Astrocyte of the spinal cord (primary cell): ENCODE data around the gene BAG5.

Experiments
- DNase-seq: peaks from one replicate; pipeline ENCODE4 v3.0.0; 2011; ENCODE audit warnings: low read depth, low spot score
- H3K4me3 ChIP-seq: 2 replicates; pipeline ENCODE4 v1.5.1; 2011; ENCODE audit warnings: low read depth, mild to moderate bottlenecking, low read length, moderate library complexity
- in situ Hi-C: cut with HindIII; loops from 2 replicates; pipeline ENCODE4 v1.10.0; 2017; ENCODE audit warnings: low sequenced_read_pairs
- TF ChIP-seq, protein P1 (sequence below): IDR thresholded peaks from 2 replicates; pipeline ENCODE4 v1.5.1; 2012; ENCODE audit warnings: low read depth, mild to moderate bottlenecking, low read length, inconsistent platforms

Gene BAG5

DNA sequence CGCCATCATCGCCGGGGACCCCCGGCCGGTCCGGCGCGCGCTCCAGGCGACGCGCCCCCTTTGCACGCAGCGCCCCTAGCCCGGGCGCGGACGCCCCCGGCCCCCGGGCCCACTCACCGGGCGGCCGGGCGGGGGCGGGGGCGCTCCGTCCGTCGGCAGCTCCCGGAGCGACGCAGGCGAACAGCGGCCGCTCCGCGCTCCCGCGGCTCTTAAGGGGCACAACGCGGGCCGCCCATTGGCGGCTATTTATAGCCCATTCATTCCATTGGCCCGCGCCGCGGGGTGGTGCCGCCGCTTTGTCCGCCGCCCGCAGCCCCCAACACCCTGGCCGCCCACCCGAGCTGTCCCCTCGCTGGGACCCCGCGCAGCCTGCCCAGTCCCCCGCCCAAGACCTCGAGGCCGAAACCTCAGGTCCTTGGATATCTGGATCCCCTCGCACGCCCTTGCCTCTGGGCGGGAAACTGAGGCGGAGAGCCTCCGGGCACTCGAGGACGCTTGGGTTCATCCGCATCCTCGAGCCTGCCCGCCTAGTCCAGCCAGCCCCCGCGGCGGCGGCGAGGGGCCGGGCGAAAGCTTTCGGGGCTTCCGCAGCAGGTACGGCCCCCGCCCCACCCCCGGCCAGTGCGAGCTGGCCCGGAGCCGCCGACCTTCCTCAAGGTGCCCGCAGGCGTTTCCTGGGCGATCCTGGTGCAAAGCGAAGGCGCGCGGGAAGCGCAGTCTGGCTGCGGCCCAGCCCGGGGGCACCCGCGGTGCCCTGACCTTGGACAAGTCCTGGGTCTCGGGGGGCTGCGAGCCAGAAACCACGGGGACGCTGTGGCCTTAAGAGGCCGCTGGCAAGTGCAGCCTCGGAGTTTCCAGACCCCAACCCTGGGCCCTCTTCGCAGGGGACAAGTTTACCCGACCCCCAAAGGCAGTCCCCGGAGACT is 39.5 kb downstream of the BAG5 start, which contains the start of gene CKB:
Gene CKB, minus strand, starts transcription at position 182 of the 926 bp plus-strand sequence. CDS start 337 bp downstream, outside the sequence.
- no peak for DNase-seq
- TF ChIP-seq, protein P1, sequence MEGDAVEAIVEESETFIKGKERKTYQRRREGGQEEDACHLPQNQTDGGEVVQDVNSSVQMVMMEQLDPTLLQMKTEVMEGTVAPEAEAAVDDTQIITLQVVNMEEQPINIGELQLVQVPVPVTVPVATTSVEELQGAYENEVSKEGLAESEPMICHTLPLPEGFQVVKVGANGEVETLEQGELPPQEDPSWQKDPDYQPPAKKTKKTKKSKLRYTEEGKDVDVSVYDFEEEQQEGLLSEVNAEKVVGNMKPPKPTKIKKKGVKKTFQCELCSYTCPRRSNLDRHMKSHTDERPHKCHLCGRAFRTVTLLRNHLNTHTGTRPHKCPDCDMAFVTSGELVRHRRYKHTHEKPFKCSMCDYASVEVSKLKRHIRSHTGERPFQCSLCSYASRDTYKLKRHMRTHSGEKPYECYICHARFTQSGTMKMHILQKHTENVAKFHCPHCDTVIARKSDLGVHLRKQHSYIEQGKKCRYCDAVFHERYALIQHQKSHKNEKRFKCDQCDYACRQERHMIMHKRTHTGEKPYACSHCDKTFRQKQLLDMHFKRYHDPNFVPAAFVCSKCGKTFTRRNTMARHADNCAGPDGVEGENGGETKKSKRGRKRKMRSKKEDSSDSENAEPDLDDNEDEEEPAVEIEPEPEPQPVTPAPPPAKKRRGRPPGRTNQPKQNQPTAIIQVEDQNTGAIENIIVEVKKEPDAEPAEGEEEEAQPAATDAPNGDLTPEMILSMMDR, result no peak
- in situ Hi-C loops, result no loop called here
- peak within 1 kb of the TSS; percentile 21 for H3K4me3 ChIP-seq

DNA sequence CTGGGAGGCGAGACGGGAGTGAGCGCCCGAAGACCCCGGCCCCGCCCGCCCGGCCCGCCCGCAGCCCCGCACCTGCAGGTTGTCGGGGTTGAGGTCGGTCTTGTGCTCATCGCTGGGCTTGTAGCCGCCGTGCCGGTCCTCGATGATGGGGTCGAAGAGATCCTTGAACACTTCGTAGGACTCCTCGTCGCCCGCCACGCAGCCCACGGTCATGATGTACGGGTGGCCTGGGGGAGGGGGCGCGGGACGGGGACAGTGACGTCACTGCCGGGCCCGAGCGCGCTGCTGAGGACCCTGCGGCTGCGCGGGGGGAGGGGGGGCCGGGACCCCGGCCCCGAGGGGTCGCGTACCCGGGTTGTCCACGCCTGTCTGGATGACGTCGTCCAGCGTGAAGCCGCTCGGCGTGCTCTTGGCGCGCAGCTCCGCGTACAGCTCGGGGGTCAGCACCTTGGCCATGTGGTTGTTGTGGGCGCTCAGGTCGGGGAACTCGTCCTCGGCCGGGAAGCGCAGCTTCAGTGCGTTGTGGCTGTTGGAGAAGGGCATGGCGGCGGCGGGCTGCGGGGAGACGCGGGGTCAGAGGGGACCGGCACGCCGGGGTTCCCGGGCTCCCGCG is 40.4 kb downstream of the BAG5 start:
- peak overlapping the region; percentile 21 for H3K4me3 ChIP-seq
- TF ChIP-seq, protein P1, result no peak
- DNase-seq, result no peak
- in situ Hi-C loops, result no loop called here

DNA sequence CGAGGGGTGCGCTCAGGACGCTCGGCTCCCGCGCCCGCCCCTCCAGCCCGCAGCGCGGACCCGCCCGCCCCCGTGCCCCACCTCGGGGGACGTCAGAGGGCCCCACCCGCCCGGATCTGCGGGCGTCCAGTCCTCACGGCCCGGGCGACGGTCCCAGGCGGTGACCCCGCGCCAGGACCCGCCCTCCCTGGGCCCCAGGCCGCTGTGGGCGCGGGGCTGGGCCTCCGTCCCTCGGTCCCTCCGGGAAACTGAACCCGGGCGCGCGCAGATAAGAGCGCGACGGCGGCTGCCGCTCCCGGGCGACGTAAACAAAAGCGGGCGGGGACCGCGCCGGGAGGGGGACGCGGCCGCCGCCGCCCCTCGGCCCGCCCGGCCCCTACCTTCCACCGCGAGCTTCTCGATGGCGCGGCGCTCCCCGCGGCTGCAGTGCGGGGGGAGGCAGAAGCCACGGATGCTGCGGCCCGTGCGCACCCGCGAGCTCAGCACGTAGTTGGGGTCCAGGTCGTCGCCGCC is 41.0 kb downstream of the BAG5 start:
- TF ChIP-seq, protein P1, result no peak
- H3K4me3 ChIP-seq, result peak overlapping the region; percentile 22
- in situ Hi-C loops, result no loop called here
- no peak for DNase-seq

DNA sequence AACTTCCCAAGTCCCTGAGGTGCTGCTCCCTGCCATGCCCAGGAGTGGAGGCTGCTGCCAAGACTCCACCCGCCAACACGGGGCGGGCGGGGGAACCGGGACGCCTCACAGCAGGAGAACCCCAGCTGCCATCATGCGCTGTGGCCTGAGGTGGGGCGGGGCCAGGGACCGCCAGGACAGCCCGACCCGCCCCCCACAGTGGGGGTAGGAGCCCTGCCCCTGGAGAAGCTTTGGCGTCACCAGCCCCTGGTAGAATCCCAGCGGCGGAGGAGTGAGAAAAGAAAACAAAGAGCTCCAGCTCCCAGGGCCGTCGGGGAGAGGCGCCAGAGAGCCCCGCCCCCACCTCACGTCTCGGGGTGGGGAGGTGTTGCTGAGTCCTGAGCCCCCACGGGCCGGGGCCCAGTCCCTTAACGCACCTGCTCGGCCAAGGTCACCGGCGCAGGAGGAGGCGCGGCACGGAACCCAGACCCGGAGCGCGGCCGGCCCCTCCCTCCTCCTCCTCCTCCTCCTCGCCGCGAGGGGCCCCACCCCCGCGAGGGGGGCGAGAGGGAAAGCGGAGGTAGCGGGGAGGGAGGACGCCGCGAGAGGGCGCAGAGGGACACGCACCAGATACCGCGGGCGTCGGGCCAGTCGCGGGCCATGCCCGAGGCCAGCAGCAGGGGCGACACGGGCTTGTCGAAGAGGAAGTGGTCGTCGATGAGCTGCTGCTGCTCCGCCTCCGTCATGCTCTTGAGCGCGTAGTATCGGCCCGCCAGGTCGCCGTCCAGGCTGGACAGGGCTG is 41.6 kb downstream of the BAG5 start:
- peak overlapping the region; percentile 22 for H3K4me3 ChIP-seq
- peak; percentile 55 for DNase-seq
- in situ Hi-C loops, result no loop called here
- TF ChIP-seq, protein P1, result peak; percentile 40

DNA sequence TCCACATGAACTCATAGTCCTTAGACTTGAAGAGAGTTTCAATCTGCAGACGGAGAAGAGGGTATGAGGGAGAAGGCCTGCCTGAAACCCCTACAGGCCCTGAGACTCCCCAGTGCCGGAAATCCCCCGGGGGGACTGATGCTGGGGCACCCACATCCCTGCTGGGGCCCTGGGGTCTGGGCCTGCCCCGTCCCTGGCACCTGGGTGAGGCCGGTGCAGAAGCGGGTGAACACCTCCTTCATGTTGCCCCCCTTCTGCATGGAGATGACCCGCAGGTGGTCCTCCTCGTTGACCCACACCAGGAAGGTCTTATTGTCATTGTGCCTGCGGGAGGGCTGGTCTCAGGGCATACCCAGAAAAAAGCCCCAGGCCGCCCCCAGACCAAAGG is 42.2 kb downstream of the BAG5 start:
- H3K4me3 ChIP-seq, result no peak overlapping the region
- in situ Hi-C loops, result no loop called here
- no peak for DNase-seq
- TF ChIP-seq, protein P1, result no peak

DNA sequence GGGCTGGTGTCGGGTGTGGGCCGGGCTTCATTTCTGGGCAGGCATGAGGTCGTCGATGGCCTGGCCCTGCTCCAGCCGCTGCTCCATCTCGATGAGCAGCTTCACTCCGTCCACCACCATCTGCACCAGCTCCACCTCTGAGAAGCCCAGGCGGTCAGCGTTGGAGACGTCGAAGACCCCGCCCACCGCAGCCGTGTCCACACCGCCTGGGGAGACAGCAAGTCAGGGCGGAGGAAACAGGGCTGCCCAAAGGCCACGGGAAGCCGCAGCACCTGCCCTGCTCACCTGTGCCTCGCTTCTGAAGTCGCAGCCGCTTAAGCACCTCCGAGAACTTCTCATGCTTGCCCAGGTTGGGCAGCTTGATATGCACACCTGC is 42.6 kb downstream of the BAG5 start:
- TF ChIP-seq, protein P1, result no peak
- no peak for DNase-seq
- in situ Hi-C loops, result no loop called here
- H3K4me3 ChIP-seq, result no peak overlapping the region
